22Rv1 (cell line): ENCODE results near the gene ENO1.

Experiments used
- CTCF ChIP-seq: fragments of 450-650 bp; IDR thresholded peaks from 2 replicates; pipeline ENCODE4 v1.5.1; 2017; ENCODE audit warnings: mild to moderate bottlenecking
- ZFX ChIP-seq: fragments of 450-650 bp; IDR thresholded peaks from 2 replicates; pipeline ENCODE4 v1.6.1; 2017; ENCODE audit warnings: antibody characterized with exemption, borderline replicate concordance

GRCh38 chr1:8825985-8826481 is 52.5 kb downstream of the ENO1 start:
- TF ChIP-seq CTCF (no peak), ZFX (no peak)
